Measurements from ENCODE around the gene PLEKHG5. TPM values are rescaled to one million over a fixed set of nuclear protein-coding genes. Genes with fewer than 3 reads are reported as not detected.

PLEKHG5 gene
- total and polyA plus RNA-seq, 5 donors from 2014 or later, result 0.65 to 5.0 (median 0.86) TPM; not detected in 1

- Histone ChIP-seq H3K4me1 (ENCODE audit: control insufficient read depth, insufficient read depth, low read length, poor library complexity, severe bottlenecking) (peaks cover 36% of the 10 kb centered on the region), H3K27me3 (ENCODE audit: control insufficient read depth, insufficient read depth, low read length) (peaks cover 31% of the 10 kb centered on the region), H3K4me3 (ENCODE audit: low read depth, low read length) (no peak within 1 kb of the TSS), H3K27ac (ENCODE audit: insufficient read depth, low read length, poor library complexity, severe bottlenecking) (no peak within 1 kb of the TSS), H3K36me3 (ENCODE audit: control insufficient read depth, insufficient read depth, low read length) (no peaks in the 10 kb centered on the region), H3K9me3 (ENCODE audit: control insufficient read depth in 2 of 2, low read length in 2 of 2) (no peaks in the 10 kb centered on the region)
- no peaks in the 10 kb centered on the region for H3K36me3 Mint-ChIP-seq
- peaks cover 74% of the 10 kb centered on the region for H3K27me3 Mint-ChIP-seq
- no peaks in the 10 kb centered on the region for H3K9me3 Mint-ChIP-seq
- H3K4me1 Mint-ChIP-seq, result peaks cover 0 to 14% (median 0%) of the 10 kb centered on the region in 4 donors
- H3K4me3 Mint-ChIP-seq, result peak within 1 kb of the TSS in 3 of 4 donors; percentile 17 to 41 (median 24)
- DNase-seq (no peak), ATAC-seq (ENCODE audit: low read depth in 2 of 2) (no peak)
- no peak within 1 kb of the TSS for H3K27ac Mint-ChIP-seq
Observed at GRCh38 chr1:6419804-6420453, 71.5 kb downstream of the PLEKHG5 start, which contains the start of gene HES2. HES2 (minus strand) TSS chr1:6419919; CDS start chr1:6419820, 99 bp downstream.

DNA sequence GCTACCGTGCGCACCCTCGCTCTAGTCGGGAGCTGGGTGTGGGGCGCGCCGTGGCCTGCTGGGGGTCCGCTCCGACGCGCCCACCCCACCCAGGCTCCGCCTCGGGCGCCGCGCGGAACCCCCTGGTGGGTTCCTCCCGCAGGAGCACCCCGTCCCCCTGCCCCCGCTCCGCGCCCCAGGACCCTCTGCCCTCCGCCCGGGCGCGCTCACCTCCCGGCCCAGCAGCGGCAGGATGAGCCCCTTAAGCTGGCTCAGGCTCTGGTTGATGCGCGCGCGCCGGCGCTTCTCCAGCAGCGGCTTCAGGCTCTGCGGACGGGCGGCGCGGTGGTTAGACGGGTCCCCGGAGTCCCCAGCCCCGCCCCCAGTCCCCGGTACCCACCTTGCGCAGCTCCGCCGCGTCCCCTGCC is 72.1 kb downstream of the PLEKHG5 start:
- Histone ChIP-seq H3K36me3 (ENCODE audit: control insufficient read depth, insufficient read depth, low read length) (no peaks in the 10 kb centered on the region), H3K27ac (ENCODE audit: insufficient read depth, low read length, poor library complexity, severe bottlenecking) (no peak overlapping the region), H3K4me3 (ENCODE audit: low read depth, low read length) (no peak overlapping the region), H3K9me3 (ENCODE audit: control insufficient read depth in 2 of 2, low read length in 2 of 2) (no peaks in the 10 kb centered on the region), H3K4me1 (ENCODE audit: control insufficient read depth, insufficient read depth, low read length, poor library complexity, severe bottlenecking) (peaks cover 34% of the 10 kb centered on the region), H3K27me3 (ENCODE audit: control insufficient read depth, insufficient read depth, low read length) (peaks cover 31% of the 10 kb centered on the region)
- Mint-ChIP-seq H3K4me3 (no peak overlapping the region), H3K9me3 (peaks cover 0 to 2% (median 0%) of the 10 kb centered on the region in 7 donors), H3K27me3 (peaks cover 79% of the 10 kb centered on the region), H3K27ac (no peak overlapping the region), H3K36me3 (no peaks in the 10 kb centered on the region), H3K4me1 (peaks cover 0 to 17% (median 2%) of the 10 kb centered on the region in 4 donors)
- no peak for DNase-seq
- no peak for ATAC-seq (ENCODE audit: low read depth in 2 of 2)

DNA sequence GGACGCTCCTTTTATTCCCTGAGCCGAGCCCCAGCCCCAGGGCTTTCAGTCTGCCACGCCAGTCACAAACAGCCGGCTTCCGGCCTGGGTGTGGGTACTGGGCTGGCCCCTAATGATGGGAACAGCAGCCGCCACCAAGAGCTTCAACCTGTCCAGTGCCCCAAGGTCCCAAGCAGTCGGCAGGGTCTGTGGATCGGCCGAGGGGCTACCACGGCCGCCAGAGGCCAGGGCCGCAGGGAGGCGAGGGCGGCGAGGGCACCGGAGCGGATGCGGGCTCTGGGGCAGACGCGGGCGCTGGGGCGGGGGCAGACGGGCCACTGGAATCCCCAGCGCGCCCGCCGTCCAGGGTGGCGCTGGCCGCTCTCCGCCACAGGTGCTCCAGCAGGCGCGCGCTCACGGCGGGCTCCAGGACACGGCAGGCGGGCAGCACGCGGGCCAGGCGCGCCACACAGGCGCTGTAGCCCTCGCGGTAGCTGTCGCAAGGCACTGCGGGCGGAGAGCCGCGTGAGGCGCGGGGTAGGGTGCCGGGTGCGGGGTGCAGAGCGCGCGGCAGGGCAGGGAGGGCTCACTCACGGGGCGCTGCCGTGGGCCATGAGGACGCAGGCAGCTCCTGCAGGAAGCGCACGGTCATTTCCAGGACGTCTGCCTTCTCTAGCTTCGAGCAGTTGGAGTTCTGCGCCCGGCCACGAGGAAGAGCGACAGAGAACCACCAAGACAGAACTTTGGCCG is 72.6 kb downstream of the PLEKHG5 start:
- Mint-ChIP-seq H3K27ac (no peak overlapping the region), H3K4me1 (peaks cover 0 to 13% (median 4%) of the 10 kb centered on the region in 4 donors), H3K9me3 (peaks cover 0 to 3% (median 0%) of the 10 kb centered on the region in 7 donors), H3K27me3 (peaks cover 79% of the 10 kb centered on the region), H3K4me3 (no peak overlapping the region), H3K36me3 (no peaks in the 10 kb centered on the region)
- Histone ChIP-seq H3K9me3 (ENCODE audit: control insufficient read depth in 2 of 2, low read length in 2 of 2) (no peaks in the 10 kb centered on the region), H3K27me3 (ENCODE audit: control insufficient read depth, insufficient read depth, low read length) (peaks cover 30% of the 10 kb centered on the region), H3K36me3 (ENCODE audit: control insufficient read depth, insufficient read depth, low read length) (no peaks in the 10 kb centered on the region), H3K27ac (ENCODE audit: insufficient read depth, low read length, poor library complexity, severe bottlenecking) (no peak overlapping the region), H3K4me3 (ENCODE audit: low read depth, low read length) (no peak overlapping the region), H3K4me1 (ENCODE audit: control insufficient read depth, insufficient read depth, low read length, poor library complexity, severe bottlenecking) (peaks cover 29% of the 10 kb centered on the region)
- no peak for ATAC-seq (ENCODE audit: low read depth in 2 of 2)
- no peak for DNase-seq

GRCh38 chr1:6417961-6418667 is 73.4 kb downstream of the PLEKHG5 start:
- no peak overlapping the region for H3K4me3 Mint-ChIP-seq

More at GRCh38 chr1:6417961-6418667, 73.4 kb downstream of the PLEKHG5 start:
- peaks cover 0 to 3% (median 0%) of the 10 kb centered on the region in 7 donors for H3K9me3 Mint-ChIP-seq
- Histone ChIP-seq H3K9me3 (ENCODE audit: control insufficient read depth in 2 of 2, low read length in 2 of 2) (no peaks in the 10 kb centered on the region), H3K27ac (ENCODE audit: insufficient read depth, low read length, poor library complexity, severe bottlenecking) (no peak overlapping the region), H3K27me3 (ENCODE audit: control insufficient read depth, insufficient read depth, low read length) (peaks cover 30% of the 10 kb centered on the region), H3K4me3 (ENCODE audit: low read depth, low read length) (no peak overlapping the region), H3K36me3 (ENCODE audit: control insufficient read depth, insufficient read depth, low read length) (no peaks in the 10 kb centered on the region), H3K4me1 (ENCODE audit: control insufficient read depth, insufficient read depth, low read length, poor library complexity, severe bottlenecking) (peaks cover 24% of the 10 kb centered on the region)
- ATAC-seq (ENCODE audit: low read depth in 2 of 2), result no peak
- no peak for DNase-seq
- no peak overlapping the region for H3K27ac Mint-ChIP-seq
- H3K36me3 Mint-ChIP-seq, result no peaks in the 10 kb centered on the region
- H3K4me1 Mint-ChIP-seq, result peaks cover 0 to 12% (median 4%) of the 10 kb centered on the region in 4 donors
- peaks cover 77% of the 10 kb centered on the region for H3K27me3 Mint-ChIP-seq

Other genes starting within 250 kb of the PLEKHG5 start
- not detected for gene HES3, start 247.5 kb downstream of the PLEKHG5 start, total RNA-seq
- not detected for gene HES3, start 247.5 kb downstream of the PLEKHG5 start, polyA plus RNA-seq
- gene GPR153, start 230.6 kb downstream of the PLEKHG5 start, total RNA-seq, result 0.15 TPM
- not detected for gene GPR153, start 230.6 kb downstream of the PLEKHG5 start, polyA plus RNA-seq
- 9.6 TPM for gene ACOT7, start 97.9 kb downstream of the PLEKHG5 start, total RNA-seq
- 10 to 100 TPM in 2 of 4 donors, 1 to 10 TPM in 2; 9.3 to 13.6 (median 9.9) TPM for gene ACOT7, start 97.9 kb downstream of the PLEKHG5 start, polyA plus RNA-seq
- gene HES2, start 71.7 kb downstream of the PLEKHG5 start, total RNA-seq, result not detected
- not detected for gene HES2, start 71.7 kb downstream of the PLEKHG5 start, polyA plus RNA-seq
- gene ESPN, start 66.9 kb downstream of the PLEKHG5 start, total RNA-seq, result 3.7 TPM
- gene ESPN, start 66.9 kb downstream of the PLEKHG5 start, polyA plus RNA-seq, result under 1 TPM; 0.22 to 0.25 (median 0.22) TPM
- 258 TPM for gene TNFRSF25, start 25.5 kb downstream of the PLEKHG5 start, total RNA-seq
- gene TNFRSF25, start 25.5 kb downstream of the PLEKHG5 start, polyA plus RNA-seq, result 10 to 100 TPM; 23.3 to 32.8 (median 31.0) TPM
- 74.7 TPM for gene NOL9, start 62.8 kb upstream of the PLEKHG5 start, total RNA-seq
- 10 to 100 TPM; 11.0 to 23.0 (median 18.9) TPM for gene NOL9, start 62.8 kb upstream of the PLEKHG5 start, polyA plus RNA-seq
- gene TAS1R1, start 63.6 kb upstream of the PLEKHG5 start, total RNA-seq, result not detected
- under 1 TPM in 1 of 4 donors, not detected in 3; 0.09 TPM for gene TAS1R1, start 63.6 kb upstream of the PLEKHG5 start, polyA plus RNA-seq
- 41.8 TPM for gene ZBTB48, start 88.3 kb upstream of the PLEKHG5 start, total RNA-seq
- gene ZBTB48, start 88.3 kb upstream of the PLEKHG5 start, polyA plus RNA-seq, result 10 to 100 TPM; 18.6 to 24.8 (median 21.9) TPM
- gene KLHL21, start 111.2 kb upstream of the PLEKHG5 start, total RNA-seq, result 34.4 TPM
- 10 to 100 TPM; 16.7 to 46.6 (median 26.2) TPM for gene KLHL21, start 111.2 kb upstream of the PLEKHG5 start, polyA plus RNA-seq
- gene PHF13, start 122.1 kb upstream of the PLEKHG5 start, total RNA-seq, result 7.5 TPM
- gene PHF13, start 122.1 kb upstream of the PLEKHG5 start, polyA plus RNA-seq, result 1 to 10 TPM; 4.7 to 6.2 (median 5.3) TPM
- gene THAP3, start 133.2 kb upstream of the PLEKHG5 start, total RNA-seq, result 14.3 TPM
- 10 to 100 TPM; 23.4 to 32.9 (median 26.1) TPM for gene THAP3, start 133.2 kb upstream of the PLEKHG5 start, polyA plus RNA-seq
- 41.4 TPM for gene DNAJC11, start 210.1 kb upstream of the PLEKHG5 start, total RNA-seq
- 10 to 100 TPM; 10.4 to 18.9 (median 15.0) TPM for gene DNAJC11, start 210.1 kb upstream of the PLEKHG5 start, polyA plus RNA-seq

Data from CD4-positive, CD25-positive, alpha-beta regulatory T cell (primary cell).